GM19372 (cell line): ENCODE results near the gene INTS2.
"Not testable (repeated sequence)": the region's sequence is repeated elsewhere in the genome, so short reads cannot be mapped to it uniquely, and the experiment has no call there.

Experiments
- ATAC-seq: cut with Tn5 transposase; IDR thresholded peaks from one replicate; pipeline ENCODE4 v1.9.1; 2021; ENCODE audit warnings: mild to moderate bottlenecking, low read depth, moderate library complexity; ENCODE audit not compliant: unreplicated experiment

INTS2 gene

DNA sequence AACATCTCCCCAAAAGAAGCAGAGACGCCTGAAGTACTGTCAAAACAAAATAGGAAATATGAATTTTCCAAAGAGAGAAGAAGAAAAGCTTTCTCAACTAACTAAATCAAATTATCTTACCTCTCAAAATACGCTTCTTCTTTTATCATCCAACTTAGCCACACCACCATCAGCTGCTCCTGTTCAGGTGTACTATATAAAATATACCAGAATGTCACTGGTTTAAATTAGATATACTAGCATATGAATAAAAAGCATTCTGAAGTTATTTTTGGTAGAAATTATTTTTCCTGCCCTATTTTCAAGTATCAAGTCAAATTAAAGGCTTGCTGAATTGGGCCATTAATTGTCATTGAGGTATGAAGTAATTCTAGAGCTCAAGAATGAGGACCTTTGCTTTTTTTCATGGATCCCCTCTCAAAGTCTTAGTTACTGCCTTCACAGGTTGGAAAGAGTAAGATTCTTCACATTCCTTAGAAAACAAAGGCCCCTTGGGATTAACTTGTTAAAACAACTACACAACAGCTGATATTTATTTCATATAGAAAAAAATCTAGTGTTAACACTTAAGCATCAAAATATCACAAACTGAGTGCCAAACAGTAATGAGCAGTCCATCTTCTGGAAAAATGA is 30.1 kb downstream of the INTS2 start:
- no peak for ATAC-seq

DNA sequence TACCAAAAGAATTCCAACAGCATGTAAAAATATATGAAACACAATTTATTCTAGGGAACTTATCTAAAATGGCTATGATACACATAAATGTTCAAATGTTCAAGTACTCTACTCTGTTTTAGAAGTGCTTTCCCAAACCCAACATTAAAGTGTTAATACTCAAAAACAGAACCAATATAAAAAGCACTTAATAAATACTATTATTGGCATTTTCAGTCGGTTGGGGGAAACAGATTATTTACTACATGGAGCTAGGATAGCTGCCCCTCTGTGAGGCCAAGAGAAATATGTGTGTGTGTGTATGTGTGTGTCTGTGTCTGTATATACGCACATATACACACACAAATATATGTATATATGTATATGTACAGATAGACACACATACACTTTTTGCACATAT is 32.4 kb downstream of the INTS2 start:
- no peak for ATAC-seq

DNA sequence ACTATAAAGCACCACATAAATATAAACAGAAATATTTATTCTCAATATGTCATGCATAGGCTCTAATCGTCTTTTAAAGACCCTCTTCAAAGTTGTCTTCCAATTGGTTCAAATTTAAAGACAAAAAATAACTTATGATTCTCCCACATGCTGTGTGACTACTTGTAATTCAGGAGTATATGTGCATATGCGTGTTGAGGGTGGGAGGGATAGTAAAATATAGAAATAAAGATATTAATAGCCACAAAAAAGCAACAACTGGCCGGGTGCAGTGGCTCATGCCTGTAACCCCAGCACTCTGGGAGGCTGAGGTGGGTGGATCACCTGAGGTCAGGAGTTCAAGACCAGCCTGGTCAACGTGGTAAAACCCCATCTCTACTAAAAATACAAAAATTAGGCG is 33.5 kb downstream of the INTS2 start:
- not testable (repeated sequence) for ATAC-seq

DNA sequence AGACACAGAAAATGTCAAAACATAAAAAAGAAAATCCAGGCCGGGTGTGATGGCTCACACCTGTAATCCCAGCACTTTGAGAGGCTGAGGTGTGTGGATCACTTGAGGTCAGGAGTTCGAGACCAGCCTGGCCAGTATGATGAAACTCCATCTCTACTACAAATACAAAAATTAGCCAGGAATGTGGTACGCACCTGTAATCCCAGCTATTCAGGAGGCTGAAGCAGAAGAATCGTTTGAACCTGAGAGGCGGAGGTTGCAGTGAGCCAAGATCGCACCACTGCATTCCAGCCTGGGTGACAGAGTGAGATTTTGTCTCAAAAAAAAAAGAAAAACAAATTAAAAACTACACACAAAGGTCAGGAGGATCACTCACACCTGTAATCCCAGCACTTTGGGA is 40.0 kb downstream of the INTS2 start:
- not testable (repeated sequence) for ATAC-seq

DNA sequence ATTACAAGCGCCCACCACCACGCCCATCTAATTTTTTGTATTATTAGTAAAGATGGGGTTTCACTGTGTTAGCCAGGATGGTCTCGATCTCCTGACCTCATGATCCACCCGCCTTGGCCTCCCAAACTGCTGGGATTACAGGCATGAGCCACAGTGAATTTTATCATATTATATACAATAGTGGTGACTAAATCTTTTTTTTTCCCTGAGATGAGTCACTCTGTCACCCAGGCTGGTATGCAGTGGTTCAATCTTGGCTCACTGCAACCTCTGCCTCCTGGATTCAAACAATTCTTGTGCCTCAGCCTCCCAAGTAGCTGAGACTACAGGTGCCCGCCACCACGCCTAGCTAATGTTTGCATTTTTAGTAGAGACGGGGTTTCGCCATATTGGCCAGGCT is 41.9 kb downstream of the INTS2 start:
- not testable (repeated sequence) for ATAC-seq

DNA sequence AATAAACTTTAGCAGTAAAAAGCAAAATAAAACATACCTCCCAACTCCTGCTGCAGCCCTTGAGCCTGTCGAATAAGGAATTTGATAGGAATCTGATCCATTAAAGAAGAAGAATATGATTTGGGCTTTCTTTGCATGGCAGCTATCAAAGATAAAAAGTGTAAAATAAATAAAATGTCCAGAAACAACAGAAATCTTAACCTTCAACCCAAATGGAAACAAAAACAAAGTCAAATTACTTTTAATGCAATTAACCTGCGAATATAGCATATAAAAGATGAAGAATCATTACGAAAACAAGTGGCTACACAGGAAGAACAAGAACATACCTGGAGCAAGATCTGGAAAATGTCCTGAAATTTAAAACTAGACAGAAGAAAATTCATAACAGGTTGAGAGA is 42.9 kb downstream of the INTS2 start:
- no peak for ATAC-seq

DNA sequence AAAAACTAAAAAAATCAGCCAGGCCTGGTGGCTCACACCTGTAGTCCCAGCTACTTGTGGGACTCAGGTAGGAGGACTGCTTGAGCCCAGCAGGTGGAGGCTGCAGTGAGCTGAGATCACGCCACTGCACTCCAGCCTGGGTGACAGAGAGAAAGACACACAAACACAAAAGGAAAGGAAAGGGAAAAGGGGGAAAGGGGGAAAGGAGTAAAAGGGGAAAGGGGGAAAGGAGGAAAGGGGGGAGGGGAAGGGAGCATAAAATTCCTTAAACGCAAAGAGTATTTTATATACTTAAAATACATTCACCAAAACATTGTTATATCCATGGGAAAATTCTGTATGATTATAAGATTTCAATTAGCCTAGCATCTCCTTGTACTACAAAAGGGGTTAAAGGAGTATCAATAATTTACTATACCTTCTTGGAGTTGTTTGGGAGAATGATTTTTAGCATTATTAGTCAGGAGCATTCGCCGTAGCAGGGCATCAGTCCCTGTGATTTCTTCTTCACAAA is 47.1 kb downstream of the INTS2 start:
- no peak for ATAC-seq

DNA sequence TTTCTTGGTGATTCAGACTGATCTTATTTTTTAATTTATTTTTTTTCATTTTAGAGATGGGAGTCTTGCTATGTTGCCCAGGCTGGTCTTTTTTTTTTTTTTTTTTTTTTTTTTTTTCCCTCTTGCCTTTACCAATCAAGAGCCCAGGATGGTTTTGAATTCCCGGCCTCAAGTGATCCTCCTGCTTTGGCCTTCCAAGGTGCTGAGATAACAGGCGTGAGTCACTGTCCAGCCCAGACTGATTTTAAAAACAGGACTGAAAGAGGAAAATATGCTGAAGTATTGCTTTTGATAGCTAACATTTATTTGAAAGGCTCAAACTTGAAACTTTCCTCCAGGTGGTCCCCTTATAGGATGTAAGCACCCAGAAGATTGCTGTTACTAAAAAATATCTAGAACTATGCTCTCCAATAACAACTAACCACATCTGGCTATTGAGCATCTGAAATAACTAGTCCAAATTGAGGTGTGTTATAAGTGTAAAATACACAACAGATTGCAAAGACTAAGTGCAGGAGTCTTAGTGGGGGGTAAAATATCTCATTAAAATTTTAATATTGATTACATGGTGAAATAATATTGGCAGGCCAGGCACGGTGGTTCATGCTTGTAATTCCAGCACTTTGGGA is 48.7 kb downstream of the INTS2 start:
- ATAC-seq, result no peak

DNA sequence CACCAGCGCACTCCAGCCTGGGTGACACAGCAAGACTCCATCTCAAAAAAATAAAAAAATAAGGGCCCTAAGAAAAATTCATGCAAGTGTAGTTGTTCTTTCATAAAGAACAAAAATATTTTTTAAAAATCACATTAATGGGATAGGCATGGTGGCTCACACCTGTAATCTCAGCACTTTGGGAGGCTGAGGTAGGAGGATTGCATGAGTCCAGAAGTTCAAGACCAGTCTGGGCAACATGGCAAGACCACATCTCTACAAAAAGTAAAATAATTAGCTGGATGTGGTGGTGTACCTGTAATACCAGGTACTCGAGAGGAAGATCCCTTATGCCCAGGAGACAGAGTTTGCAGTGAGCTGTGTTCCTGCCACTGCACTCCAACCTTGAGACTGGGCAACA is 49.3 kb downstream of the INTS2 start:
- no peak for ATAC-seq

DNA sequence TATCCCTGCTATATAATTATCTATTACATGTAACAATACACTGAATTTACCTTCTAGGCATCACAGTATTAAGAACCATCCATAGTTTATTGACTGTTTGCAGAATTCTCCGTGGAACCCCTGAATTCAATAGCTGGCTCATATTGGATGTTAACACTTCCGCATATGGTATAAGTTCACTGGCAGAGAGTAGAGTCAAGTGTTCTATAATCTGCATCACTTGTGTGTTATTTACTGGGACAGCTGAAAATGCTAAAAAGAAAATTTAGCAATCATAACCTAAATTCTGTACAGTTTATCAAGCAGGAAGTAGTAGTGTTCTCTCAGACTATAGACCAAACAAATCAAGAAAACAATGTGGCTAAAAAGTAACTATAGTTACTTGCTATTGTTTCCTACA is 49.9 kb downstream of the INTS2 start:
- no peak for ATAC-seq

DNA sequence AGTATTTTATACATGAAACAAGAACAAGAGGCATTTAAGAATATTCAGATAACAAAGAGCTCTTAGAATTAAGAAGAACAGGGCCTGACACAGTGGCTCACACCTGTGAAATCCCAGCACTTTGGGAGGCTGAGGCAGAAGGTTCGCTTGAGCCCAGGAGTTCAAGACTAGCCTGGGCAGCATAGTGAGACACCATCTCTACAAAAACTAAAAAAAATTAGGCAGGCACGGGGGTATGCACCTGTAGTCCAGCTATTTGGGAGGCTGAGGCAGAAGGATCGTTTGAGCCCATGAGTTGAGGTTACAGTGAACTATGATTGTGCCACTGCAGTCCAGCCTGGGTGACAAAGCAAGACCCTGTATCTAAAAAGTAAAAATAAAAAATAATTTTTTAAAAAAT is 52.0 kb downstream of the INTS2 start:
- ATAC-seq, result no peak

DNA sequence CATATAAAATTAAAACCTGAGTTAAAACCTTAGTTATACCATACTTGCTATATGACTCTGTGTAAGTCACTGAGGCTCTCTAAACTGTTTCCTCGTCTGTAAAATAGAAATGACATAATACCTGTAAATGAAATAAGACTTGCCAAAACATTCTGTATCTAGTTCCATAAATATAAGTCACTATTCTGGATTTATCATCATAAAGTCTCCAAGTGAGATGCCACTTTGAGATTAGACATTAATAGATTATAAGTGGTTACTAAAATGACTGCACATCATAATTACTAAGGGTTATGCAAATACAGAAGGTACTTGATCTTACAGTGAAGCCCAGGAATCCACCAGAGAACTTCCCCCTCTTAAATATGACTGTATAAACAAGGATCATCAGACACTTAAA is 52.5 kb downstream of the INTS2 start:
- no peak for ATAC-seq

DNA sequence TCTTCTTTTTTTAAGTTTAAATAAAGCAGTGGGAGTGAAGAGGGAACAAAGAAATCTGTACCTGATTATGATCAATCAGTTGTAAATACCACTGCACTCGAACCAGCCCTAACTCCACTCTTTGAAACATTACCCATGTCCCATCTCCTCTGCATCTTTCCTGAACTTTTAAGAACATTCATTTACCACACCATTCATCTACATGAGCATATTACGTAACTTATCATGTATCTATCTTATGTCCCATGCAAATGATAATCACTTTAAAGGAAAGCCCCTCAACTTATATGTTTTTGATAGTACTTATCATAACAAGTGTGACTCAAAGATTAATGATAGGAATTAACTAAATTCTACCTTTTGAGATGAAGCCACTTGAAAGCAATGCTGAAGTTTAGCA is 53.7 kb downstream of the INTS2 start:
- no peak for ATAC-seq

DNA sequence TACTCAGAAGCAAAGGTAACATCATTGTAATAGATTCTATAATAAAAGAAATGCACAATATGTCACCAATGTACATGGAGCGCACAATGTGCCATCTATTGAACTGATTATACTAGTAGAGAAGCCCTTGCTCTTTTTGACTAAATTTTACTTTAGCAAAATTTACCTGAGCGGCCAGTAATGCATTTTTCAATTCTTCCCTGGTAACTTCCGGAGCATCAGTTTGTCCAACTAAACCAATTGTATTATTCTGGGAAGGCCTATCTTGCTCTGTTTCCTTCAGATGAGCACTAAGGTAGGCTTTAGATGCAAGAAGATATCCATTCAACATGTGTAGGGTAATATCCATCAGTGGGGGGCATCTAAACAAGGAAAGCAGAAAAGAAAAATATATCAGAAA is 55.7 kb downstream of the INTS2 start:
- ATAC-seq, result no peak

DNA sequence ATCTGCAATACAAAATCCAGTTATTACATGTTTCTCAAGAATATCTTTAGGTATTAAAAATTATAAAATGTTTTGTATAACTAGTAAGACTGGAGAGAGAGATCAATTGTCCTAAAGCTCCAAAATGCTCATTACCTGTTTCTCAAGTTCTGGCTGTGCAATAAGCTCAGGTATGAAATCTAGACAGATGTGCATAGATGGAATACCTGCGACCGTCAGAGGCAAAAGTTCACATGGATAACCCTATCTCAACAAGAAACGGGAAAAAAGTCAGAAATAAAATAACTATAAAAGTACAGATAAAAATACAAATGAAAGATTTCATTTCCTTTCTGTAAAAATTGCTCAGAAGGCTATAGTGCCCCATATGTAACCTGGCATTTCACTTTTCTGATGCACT is 58.6 kb downstream of the INTS2 start:
- no peak for ATAC-seq

DNA sequence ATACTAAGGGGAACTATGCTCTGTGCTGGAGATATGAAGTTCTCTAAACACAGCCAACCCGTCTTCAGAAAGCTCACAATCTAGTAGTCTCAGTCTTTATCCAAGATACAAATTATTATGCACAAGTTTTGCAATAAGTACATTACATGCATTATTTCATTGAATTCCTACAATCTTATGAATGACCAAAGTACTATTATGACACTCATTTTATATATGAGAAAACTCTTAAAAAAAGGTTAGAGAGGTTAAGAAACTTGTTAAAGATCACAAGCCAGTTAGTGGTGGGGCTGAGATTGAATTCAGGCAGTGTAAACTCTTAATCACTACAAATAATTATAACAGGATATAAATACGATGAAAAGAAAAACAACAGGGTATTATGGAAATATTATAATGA is 59.7 kb downstream of the INTS2 start:
- no peak for ATAC-seq

DNA sequence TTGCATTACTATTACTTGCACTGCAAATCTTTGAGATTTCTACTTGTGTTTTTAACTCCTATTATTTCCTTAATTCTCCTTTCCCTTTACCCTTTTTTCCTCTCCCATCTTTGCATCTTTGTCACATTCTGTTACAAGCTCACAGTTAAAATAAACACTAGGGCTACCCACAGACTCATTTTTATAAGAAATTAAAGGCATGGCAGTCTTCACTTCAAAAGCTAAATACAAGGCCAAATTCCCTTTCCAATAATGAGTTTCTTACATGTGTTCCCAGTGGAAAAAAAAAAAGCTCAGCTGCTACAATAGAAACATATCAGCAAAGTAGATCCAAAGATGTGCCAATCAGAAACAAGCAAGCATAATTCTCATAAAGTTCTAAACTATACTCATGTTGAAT is 60.7 kb downstream of the INTS2 start:
- no peak for ATAC-seq

DNA sequence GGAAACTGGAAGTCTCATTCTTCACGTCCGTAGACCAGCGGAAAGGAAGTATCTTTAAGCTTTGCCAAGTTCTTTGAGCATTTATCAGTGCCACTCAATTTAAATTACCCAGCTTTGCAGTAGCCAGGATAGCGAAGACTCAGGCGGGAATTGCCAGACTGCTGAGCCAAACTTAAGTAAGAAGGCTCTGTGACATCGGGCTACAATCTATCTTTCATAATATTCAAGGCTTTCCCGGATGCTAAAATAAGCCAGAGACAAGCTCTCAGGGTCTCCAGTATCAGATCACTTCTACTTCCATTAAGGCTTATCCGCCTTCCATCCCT is 64.0 kb downstream of the INTS2 start:
- ATAC-seq, result no peak

DNA sequence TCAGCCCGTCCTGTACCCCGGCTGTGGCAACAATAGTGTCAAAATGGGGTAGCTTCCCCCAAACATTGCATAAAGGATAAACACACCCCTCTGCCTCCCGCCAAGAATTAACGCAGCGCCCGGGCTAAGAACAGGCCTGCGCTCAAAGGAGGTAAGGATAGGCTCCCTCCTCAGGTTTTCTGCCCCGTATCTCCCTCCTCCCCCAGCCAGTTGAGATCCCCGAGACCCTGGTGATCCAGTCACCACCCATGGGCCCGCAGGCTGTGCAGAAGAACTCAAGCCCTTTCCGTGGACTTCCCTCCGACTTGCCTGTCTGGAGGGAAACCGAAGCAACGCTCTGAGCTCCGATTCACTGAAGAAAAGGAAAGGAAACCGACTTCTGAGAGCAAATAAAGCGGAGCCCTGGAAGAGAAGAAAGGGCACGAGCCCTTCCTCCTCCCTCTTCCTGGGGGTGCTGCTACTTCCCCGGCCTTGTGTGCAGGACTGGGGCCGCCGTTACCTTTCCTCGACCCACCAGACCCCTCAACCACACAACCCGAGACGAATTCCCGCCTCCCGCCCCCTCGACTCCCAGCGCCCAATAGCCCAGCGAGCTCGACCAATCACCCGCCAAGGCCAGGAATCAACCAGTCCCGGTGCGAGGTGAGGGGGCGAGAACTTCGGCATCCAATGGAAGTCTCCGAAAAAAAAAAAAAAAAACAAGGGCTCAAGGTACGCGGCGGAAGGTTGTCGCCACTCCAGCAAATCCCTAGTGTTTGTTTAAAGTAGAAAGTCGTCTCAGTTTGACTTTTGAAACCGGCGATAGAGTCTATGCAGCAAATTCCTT is 64.6 kb downstream of the INTS2 start, which contains the start of gene BRIP1:
Gene BRIP1, minus strand, starts transcription at position 554 of the 826 bp plus-strand sequence. CDS start 1,989 bp downstream, outside the sequence.
- ATAC-seq, result peak; percentile 91

DNA sequence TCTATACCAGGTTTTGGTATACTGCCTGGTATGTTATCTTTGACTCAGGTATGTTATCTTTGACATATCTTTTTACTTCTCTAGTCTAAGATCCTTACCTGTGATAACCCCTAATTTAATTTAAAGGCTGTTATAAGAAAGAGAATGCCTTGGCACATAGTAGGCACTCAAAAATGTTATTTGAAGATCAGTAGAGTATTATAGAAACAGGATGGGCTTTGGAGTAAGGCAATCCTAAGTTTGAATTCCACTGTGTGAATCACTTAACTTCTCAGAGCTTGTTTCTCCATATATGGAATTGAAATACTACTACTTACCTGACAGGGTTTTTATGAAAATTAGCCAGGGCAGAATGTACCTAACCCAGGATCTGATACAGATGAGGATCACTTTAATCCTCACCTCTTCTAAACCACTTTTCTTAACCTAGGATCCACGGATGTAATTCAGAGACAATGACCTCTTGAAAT is 65.6 kb downstream of the INTS2 start:
- no peak for ATAC-seq

DNA sequence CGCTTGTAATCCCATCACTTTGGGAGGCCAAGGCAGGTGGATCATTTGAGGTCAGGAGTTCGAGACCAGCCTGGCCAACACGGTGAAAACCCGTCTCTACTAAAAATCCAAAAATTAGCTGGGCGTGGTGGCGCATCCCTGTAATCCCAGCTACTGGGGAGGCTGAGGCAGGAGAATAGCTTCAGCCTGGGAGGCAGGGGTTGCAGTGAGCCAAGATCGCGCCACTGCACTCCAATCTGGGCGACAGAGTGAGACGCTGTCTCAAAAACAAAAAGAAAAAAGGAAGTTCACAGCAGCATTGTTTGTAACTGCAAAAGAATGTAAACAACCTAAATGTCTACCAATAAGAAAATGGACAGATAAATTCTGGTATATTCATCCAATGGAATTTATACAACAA is 67.4 kb downstream of the INTS2 start:
- not testable (repeated sequence) for ATAC-seq
